Measurements from ENCODE around the gene RILPL2.
"Not testable (repeated sequence)": the region's sequence is repeated elsewhere in the genome, so short reads cannot be mapped to it uniquely, and the experiment has no call there.

RILPL2 gene

DNA sequence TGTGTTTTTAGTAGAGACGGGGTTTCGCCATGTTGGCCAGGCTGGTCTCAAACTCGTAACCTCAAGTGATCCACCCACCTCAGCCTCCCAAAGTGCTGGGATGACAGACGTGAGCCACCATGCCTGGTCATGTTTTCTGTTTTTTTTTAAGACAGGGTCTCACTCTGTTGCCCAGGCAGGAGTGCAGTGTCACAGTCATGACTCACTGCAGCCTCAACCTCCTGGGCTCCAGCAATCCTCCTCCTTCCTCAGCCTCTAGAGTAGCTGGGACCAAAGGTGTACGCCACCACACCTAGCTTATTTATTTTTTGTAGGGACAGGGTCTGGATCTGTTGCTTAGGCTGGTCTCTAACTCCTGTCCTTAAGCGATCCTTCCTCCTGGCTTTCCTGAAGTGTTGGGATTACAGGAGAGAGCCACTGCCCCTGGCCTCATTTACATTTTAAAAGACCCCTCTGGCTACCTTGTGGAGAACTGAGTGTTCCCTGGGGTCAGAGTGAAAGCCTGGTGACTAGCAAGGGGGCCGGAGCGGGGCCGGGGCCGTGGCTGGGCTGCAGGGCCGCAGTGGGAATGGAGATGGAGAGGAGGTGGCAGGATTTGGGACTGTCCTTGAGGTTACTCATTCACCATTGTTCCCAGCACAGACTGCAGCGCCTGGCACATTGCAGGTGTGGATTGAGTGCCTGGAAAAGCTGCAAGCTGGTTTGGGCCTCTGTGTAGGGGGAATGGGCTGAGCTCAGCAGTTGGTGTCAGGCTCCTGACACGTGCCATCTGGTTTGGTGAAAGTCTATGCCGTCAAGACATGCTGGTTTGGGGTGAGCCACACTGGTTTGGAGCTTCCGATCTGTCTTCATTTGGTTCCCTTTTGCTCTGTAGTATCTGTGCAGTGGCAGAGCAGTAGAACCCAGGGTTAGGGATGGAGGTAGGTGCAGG is 34.5 kb downstream of the RILPL2 start:
- DNase-seq: no peak

- DNase-seq: no peak
Measured at GRCh38 chr12:123399255-123399617, 37.2 kb downstream of the RILPL2 start.

DNA sequence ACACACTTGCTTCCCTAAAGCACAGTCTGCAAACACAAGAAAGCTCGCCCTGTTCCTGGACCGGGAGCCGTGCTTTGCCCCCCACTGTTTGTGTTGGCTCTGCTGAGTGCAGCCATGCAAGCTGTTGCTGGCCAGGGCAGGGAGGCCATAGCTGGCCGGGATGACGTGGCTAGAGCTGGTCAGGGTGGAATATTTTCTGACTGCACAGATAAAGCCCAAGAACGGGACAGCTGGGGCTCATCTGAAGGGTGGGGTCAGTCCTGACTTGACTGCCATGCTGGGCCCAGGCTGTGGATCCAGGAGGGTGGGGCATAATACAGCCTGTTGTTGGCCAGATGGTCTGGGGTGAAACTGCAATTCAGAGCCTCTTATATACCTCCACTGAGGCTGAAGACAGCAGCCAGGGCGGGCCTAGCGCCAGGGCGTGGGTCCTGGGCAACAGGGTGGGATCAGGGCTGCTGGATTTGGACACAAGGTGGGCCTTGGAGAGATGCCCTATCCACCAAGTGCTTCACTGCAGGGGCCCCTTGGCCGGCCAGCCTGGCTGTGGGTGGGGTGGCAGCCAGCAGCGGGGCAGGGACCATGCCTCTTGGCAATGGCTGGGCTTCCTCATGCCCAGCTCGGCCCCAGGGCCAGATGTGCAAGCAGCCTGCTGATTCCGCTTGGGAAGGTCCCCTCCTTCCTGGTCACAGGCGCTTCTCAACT is 37.8 kb downstream of the RILPL2 start:
- no peak for DNase-seq

- no peak for DNase-seq
Measured at GRCh38 chr12:123398177-123398549, 38.3 kb downstream of the RILPL2 start.

GRCh38 chr12:123397400-123397799 is 39.1 kb downstream of the RILPL2 start:
- no peak for DNase-seq

DNA sequence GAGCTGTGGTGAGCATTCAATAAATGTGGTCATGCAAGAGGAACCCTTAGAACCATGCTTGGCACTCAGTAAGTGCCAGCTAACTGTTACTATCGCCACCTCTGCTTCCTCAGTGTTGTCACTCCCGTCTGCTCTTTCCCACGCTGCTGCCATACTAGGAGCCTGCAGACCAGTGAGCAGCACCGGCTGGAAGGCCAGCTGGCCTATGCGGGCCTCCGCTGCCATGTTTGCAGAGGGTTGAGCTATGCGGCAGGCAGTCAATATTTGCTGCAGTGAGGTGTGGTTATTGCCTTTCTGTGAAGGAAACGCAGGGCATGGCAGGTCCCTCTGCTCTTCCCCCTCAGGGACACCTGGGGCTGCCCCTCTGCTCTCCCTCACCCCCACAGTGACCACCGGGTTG is 39.5 kb downstream of the RILPL2 start:
- no peak for DNase-seq

- no peak for DNase-seq
Measured at GRCh38 chr12:123396543-123396942, 39.9 kb downstream of the RILPL2 start.

DNA sequence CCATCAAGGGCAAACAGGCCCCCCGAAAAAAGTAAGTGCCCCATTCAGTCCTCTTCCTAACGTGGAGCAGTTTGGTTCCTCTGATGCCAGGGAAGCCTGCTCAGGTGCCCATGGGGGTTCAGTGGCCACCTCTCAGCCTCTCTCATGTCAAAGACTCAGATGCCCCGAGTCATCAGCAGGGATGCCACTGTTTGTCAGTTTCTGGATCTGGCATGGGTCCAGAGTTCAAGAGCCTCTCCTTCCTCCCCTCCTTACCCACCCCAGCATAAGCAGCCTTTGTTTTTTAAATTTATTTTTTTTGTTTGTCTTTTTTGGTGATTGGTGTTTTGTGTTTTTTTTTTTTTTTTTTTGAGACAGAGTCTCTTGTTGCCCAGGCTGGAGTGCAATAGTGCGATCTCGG is 41.2 kb downstream of the RILPL2 start:
- no peak for DNase-seq

DNA sequence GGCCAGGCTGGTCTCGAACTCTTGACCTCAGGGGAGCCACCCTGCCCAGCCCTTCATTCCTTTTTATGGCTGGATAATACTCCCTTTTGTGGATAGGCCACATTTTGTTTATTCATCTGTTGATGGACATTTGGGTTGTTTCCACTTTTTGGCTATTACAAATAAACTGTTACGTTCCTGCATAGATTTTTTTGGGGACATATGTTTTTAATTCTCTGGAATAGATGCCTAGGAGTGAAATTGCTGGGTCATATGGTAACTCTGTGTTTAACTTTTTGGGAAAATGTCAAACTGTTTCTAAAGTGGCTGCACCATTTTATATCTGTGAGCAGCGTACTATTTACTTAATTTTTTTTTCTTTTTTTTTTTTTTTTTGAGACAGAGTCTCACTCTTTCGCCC is 42.7 kb downstream of the RILPL2 start:
- DNase-seq: no peak

DNA sequence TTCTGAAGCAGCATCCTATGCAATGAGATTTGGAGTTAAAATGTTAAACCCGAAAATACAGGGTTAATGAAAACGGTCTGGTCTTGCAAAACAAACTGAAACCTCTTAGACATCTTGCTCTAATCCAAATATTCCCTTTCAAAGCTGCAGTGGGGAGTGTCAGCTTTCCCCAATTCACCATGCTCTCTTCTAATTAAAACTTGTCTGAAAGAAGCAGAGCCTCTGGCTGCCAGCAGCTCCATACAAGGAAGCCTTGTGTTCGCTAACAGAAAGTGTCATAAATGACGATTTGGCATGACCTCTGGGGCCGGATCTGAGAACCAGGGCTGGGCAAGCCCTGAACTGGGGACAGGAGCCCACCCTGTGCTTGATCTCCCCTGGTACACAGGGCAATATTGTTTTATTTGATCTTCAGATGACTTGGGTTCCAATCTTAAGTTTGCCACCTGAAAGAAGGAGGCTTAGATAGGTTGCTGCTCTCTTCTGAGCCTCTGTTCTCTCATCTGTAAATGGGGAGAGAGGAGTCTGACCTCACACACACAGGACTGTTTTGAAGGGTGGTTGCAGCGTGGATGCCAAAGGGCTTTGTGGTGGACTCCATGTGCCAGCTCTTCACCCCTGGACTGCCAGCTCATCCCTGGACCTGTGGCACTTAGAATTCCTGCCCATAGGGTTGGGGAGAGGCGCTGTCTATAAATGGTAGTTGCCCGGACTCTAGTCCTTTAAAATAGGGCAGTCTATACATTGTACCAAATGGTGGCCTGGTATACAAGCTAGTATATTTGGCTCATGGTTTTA is 44.7 kb downstream of the RILPL2 start:
- DNase-seq: no peak

DNA sequence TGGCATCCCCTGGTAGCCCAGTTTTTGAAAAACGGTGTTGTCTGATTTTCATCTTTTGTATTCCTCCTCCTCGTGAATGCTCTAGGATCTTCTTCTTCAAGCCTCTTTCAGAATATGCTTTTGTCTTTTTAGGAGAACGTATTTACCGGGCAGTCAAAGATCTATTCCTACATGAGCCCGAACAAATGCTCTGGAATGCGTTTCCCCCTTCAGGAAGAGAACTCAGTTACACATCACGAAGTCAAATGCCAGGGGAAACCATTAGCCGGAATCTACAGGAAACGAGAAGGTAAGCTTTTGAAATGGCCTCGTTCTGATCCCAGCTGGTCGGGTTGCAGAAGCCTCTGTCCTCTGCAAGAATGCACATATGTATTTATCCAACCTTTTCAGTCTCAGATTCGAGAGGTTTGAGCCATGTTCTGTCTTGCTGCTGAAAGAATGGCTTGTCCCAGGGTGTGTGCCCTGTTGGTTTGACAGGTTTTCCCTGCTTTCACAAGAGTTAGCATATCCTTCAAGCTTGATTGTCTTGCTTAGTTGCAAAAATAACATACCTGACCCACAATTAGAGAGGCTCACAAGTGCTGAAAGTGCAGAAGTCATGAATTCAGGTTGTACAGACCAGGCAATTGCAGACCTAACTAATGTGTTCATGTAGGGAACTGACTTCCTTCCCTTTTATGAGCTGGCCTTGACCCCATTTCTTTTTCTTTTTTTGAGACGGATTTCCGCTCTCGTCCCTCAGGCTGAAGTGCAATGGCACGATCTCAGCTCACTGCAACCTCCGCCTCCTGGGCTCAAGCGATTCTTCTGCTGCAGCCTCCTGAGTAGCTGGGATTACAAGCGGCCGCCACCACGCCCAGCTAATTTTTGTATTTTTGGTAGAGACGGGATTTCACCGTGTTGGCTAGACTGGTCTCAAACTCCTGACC is 45.7 kb downstream of the RILPL2 start:
- DNase-seq: no peak

- peak; percentile 8 for DNase-seq
Measured at GRCh38 chr12:123389560-123390351, 46.7 kb downstream of the RILPL2 start.

- DNase-seq: no peak
Measured at GRCh38 chr12:123388951-123389559, 47.4 kb downstream of the RILPL2 start.

GRCh38 chr12:123388177-123388950 is 48.1 kb downstream of the RILPL2 start:
- peak; percentile 83 for DNase-seq

DNA sequence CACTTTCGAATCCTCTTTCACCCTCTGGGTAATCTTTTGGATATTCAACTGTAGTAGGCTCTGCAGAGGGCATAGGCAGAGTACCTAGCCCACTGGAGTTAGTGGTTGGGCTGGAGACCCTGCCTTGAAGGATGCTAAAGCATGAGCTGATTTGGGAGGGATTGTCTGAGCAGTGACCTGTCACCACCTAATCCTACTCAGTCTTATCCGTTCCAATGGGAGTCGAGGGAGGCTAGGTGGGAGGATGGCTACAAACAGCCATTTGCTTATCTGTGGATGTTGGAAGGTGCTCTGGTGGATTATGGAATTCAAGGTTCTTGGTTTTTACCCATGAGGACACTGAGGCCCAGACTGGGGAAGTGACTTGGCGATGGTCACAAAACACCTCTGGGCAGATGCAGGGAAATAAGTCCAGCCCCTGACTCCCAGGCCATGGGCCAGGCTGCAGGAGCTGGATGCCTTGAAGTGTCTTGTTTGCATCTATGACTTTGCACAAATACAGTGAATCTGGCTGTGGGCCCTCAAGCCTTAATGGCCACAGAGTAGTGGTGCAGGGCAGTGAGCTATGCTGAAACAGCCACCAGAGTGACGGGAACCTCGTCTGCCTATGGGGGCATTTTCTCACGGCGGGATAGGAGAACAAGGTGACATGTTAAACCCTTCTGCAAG is 48.8 kb downstream of the RILPL2 start:
- no peak for DNase-seq

DNA sequence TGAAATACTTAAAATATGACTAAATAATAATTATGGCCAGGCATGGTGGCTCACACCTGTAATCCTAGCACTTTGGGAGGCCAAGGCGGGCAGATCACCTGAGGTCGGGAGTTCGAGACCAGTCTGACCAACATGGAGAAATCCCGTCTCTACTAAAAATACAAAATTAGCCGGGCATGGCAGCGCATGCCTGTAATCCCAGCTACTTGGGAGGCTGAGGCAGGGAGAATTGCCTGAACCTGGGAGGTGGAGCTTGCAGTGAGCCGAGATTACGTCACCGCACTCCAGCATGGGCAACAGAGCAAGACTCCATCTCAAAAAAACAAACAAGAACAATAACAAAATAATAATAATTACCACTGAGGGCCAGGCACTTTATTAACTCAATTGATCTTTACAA is 50.9 kb downstream of the RILPL2 start:
- DNase-seq: not testable (repeated sequence)

DNA sequence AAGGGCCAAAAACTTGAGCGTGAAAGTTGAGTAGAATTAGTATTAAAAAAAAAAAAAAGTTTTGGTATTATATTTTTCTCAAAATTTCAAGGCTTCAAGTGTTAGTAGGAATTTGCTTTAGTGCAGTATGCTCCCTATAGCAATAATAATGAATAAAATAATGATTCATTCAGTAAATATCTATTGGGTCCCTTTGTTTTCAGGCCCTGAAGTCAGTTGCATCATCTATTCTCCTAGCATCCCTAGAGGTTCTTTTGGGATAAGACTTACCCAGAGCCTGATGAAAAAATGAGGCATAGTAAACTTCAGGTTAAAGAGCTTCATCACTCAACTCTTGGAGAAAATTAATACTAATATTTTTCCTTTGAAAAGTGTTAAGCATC is 51.5 kb downstream of the RILPL2 start:
- DNase-seq: no peak

GRCh38 chr12:123384318-123384993 is 52.0 kb downstream of the RILPL2 start:
- DNase-seq: peak; percentile 6

DNA sequence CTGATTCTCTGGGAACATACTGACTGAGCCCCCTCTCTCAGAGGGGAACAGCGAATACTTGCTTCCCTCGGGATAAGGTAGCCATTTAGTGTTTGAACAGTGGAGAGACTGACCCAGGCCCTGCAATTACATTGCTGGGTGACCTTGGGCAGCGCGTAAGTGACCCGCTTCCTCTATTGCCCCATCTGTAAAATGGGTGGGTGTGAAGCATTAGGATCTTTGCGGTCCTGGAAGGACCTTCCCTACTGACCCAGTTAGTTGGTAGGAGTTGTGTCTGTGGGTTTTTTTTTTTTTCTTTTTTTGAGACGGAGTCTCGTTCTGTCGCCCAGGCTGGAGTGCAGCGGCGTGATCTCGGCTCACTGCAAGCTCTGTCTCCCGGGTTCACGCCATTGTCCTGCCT is 53.8 kb downstream of the RILPL2 start:
- DNase-seq: no peak

Data from stimulated activated naive CD4-positive, alpha-beta T cell treated with Interleukin-2 at 50 U/mL for 16 hours (primary cell).